Uterus (tissue), 4 donors: ENCODE data around the gene RASGRF1. TPM values are rescaled to one million over a fixed set of nuclear protein-coding genes. Genes with fewer than 3 reads are reported as not detected.

Experiments
- DNase-seq, 2 donors: peaks; one replicate each; pipeline ENCODE4 v3.0.0-alpha.2; 2019 to 2020
- H3K27ac ChIP-seq, 2 donors: fragments of 200-600 bp; sonication (generic); 1 replicate in 1 of 2; 2 replicates in 1 of 2; pipeline ENCODE4 v1.5.1; 2016 to 2018
- H3K27me3 ChIP-seq, 2 donors: fragments of 200-600 bp; sonication (generic); one replicate each; pipeline ENCODE4 v1.5.1; 2018 to 2019; ENCODE audit warnings: control low read depth in 1 of 2
- H3K36me3 ChIP-seq, 2 donors: fragments of 200-600 bp; sonication (generic); one replicate each; pipeline ENCODE4 v1.5.1; 2019; ENCODE audit warnings: control low read depth in 1 of 2
- H3K4me1 ChIP-seq, 2 donors: fragments of 200-600 bp; sonication (generic); one replicate each; pipeline ENCODE4 v1.5.1; 2018 to 2019; ENCODE audit warnings: control low read depth in 1 of 2
- H3K4me3 ChIP-seq, 2 donors: fragments of 200-600 bp; sonication (generic); 1 replicate in 1 of 2; 2 replicates in 1 of 2; pipeline ENCODE4 v1.5.1; 2018 to 2019; ENCODE audit warnings: mild to moderate bottlenecking in 1 of 2
- H3K9me3 ChIP-seq, 2 donors: fragments of 200-600 bp; sonication (generic); one replicate each; pipeline ENCODE4 v1.5.1; 2019; ENCODE audit warnings: control low read depth in 1 of 2
- POLR2A ChIP-seq, 2 donors: fragments of 450-650 bp; IDR thresholded peaks; one replicate each; pipeline ENCODE4 v1.6.1; 2016; ENCODE audit warnings: antibody characterized with exemption in 2 of 2, mild to moderate bottlenecking in 1 of 2, moderate library complexity in 1 of 2
- intact Hi-C: fragments of 100-400 bp; cut with DNase I; formaldehyde crosslinking; loops from one replicate; pipeline ENCODE4 v1.15.1; 2023; ENCODE audit warnings: low total_unique reads
- total RNA-seq, 4 donors: library from RNA; depleted of rRNA in 3 of 4; stranded (reverse); fragments of >200 nt in 3 of 4; gene quantifications; one replicate each; pipeline versions ENCODE4 v1.1.0 to v1.2.4, GENCODE V29; 2014 to 2023
- TF ChIP-seq, protein P1 (sequence below), 4 experiments: fragments of 200-600 bp in 2 of 4; fragments of 450-650 bp in 2 of 4; sonication (generic) in 2 of 4; IDR thresholded peaks; one replicate each; pipeline ENCODE4 v1.5.1; 2016 to 2019; ENCODE audit warnings: antibody characterized with exemption in 4 of 4, mild to moderate bottlenecking in 2 of 4, moderate library complexity in 1 of 4
- donor health status: DM: yes; HTN: yes; CAD: no.

Gene RASGRF1
- total RNA-seq, 4 donors from 2014 or later, result 0.21 to 3.4 (median 1.8) TPM; not detected in 1

DNA sequence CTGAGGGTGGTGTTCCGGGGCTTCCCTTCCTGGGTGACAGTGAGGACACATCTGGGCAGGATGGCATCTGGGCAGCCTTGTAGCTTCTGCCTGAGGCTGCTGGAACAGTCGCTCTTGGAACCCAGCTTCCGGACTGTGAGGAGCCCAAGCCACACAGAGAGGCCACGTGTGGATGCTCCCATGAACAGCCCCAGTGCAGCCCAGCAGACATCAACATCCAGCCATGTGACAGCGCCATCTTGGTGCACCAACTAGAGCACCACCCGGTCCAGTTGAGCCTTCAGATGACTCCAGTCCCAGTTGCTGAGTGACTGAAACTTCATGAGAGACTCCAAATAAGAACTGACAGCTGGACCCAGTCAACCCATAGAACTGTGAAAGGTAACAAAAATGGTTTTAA, 130.3 kb downstream of the RASGRF1 start:
- Histone ChIP-seq H3K27me3 (no peaks in the 10 kb centered on the region), H3K4me1 (no peaks in the 10 kb centered on the region), H3K9me3 (no peaks in the 10 kb centered on the region), H3K36me3 (no peaks in the 10 kb centered on the region), H3K4me3 (no peak overlapping the region), H3K27ac (no peak overlapping the region)
- intact Hi-C loops, result no loop called here
- DNase-seq, result no peak
- TF ChIP-seq, protein P1, sequence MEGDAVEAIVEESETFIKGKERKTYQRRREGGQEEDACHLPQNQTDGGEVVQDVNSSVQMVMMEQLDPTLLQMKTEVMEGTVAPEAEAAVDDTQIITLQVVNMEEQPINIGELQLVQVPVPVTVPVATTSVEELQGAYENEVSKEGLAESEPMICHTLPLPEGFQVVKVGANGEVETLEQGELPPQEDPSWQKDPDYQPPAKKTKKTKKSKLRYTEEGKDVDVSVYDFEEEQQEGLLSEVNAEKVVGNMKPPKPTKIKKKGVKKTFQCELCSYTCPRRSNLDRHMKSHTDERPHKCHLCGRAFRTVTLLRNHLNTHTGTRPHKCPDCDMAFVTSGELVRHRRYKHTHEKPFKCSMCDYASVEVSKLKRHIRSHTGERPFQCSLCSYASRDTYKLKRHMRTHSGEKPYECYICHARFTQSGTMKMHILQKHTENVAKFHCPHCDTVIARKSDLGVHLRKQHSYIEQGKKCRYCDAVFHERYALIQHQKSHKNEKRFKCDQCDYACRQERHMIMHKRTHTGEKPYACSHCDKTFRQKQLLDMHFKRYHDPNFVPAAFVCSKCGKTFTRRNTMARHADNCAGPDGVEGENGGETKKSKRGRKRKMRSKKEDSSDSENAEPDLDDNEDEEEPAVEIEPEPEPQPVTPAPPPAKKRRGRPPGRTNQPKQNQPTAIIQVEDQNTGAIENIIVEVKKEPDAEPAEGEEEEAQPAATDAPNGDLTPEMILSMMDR (IDR thresholded peaks at IDR 0.05), result no peak
- no peak for TF ChIP-seq POLR2A (IDR thresholded peaks at IDR 0.05)

DNA sequence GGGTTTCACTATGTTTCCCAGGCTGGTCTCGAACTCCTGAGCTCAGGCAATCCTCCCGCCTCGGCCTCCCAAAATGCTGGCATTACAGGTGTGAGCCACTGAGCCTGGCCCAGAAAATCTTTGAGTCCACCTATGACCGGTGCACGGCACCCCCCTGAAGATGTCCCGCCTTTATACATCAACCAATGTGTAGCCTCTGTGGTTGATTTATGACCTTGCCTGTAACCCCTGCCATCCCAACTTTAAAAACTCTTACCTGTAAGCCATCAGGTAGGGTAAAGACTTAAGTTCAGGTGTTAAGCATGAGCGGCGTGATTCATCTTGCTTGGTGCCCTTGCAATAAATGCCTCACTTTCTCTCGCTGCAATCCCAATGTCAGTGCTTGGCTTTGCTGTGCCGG, 131.2 kb downstream of the RASGRF1 start:
- intact Hi-C loops, result no loop called here
- TF ChIP-seq POLR2A (IDR thresholded peaks at IDR 0.05), result no peak
- TF ChIP-seq, protein P1 (IDR thresholded peaks at IDR 0.05), result no peak
- no peaks in the 10 kb centered on the region for H3K36me3 ChIP-seq
- no peaks in the 10 kb centered on the region for H3K27me3 ChIP-seq
- no peaks in the 10 kb centered on the region for H3K9me3 ChIP-seq
- no peak overlapping the region for H3K4me3 ChIP-seq
- no peak for DNase-seq
- H3K27ac ChIP-seq, result no peak overlapping the region
- H3K4me1 ChIP-seq, result no peaks in the 10 kb centered on the region

DNA sequence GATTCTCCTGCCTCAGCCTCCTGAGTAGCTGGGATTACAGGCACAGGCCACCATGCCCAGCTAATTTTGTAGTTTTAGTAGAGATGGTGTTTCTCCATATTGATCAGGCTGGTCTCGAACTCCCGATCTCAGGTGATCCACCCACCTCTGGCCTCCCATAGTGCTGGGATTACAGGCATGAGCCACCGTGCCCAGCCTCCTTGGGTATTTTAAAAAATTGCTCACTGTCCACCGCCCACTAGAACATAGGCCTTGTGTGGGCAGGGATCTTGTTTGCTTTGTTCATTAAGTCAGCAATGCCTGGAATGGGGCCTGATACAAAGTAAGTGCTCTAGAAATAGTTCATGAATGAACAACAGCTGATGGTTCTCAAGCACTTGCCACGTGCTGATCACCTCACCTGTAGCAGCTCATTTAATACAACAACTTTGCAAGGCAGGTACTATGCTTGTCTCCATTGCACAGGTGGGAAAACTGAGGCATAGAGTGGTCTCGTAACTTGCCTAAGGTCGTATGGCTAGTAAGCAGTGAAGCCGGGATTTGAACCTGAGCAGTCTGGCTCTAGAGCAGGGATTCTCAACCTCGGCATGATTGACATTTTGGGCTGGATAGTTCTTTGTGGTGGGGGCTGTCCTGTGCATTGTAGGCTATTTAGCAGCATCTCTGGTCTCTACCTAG, 133.0 kb downstream of the RASGRF1 start:
- no peaks in the 10 kb centered on the region for H3K9me3 ChIP-seq
- no peak overlapping the region for H3K27ac ChIP-seq
- H3K27me3 ChIP-seq, result no peaks in the 10 kb centered on the region
- H3K36me3 ChIP-seq, result no peaks in the 10 kb centered on the region
- no peak overlapping the region for H3K4me3 ChIP-seq
- H3K4me1 ChIP-seq, result no peaks in the 10 kb centered on the region
- no peak for DNase-seq
- intact Hi-C loops, result no loop called here
- TF ChIP-seq, protein P1 (IDR thresholded peaks at IDR 0.05), result no peak
- TF ChIP-seq POLR2A (IDR thresholded peaks at IDR 0.05), result no peak

- Histone ChIP-seq H3K27me3 (no peaks in the 10 kb centered on the region), H3K4me3 (no peak overlapping the region), H3K9me3 (no peaks in the 10 kb centered on the region), H3K27ac (no peak overlapping the region), H3K4me1 (no peaks in the 10 kb centered on the region), H3K36me3 (no peaks in the 10 kb centered on the region)
- TF ChIP-seq POLR2A (IDR thresholded peaks at IDR 0.05), result no peak
- DNase-seq, result no peak
- intact Hi-C loops, result no loop called here
Observed at GRCh38 chr15:78956937-78957336, 133.6 kb downstream of the RASGRF1 start.

DNA sequence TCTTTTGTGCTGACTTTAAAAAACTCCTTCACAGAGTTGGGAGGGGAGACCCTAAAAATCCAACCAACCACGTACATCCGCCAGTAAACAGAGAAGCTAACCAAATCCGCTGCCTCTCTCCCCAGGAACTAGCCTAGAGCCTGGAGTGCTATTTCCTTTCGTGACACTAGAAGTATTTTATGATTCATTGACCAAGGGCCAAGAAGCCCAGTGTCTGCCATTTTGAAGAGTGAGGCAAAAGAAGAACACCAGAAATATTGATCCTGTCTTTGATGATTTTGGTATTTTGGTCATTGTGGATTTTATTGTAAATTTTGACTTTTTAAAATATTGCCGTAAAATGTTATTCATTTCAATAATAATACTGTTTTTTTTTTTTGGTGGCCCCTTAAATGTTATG, 135.2 kb downstream of the RASGRF1 start:
- Histone ChIP-seq H3K27me3 (no peaks in the 10 kb centered on the region), H3K4me1 (no peaks in the 10 kb centered on the region), H3K9me3 (no peaks in the 10 kb centered on the region), H3K4me3 (no peak overlapping the region), H3K36me3 (no peaks in the 10 kb centered on the region), H3K27ac (no peak overlapping the region)
- no peak for DNase-seq
- TF ChIP-seq POLR2A (IDR thresholded peaks at IDR 0.05), result no peak
- TF ChIP-seq, protein P1 (IDR thresholded peaks at IDR 0.05), result no peak
- intact Hi-C loops, result no loop called here

- H3K27me3 ChIP-seq, result no peaks in the 10 kb centered on the region
- no peak overlapping the region for H3K4me3 ChIP-seq
- intact Hi-C loops, result no loop called here
- H3K9me3 ChIP-seq, result no peaks in the 10 kb centered on the region
- DNase-seq, result no peak
- no peaks in the 10 kb centered on the region for H3K36me3 ChIP-seq
- no peak overlapping the region for H3K27ac ChIP-seq
- no peak for TF ChIP-seq POLR2A (IDR thresholded peaks at IDR 0.05)
- TF ChIP-seq, protein P1 (IDR thresholded peaks at IDR 0.05), result no peak
- H3K4me1 ChIP-seq, result no peaks in the 10 kb centered on the region
Observed at GRCh38 chr15:78951841-78952238, 138.7 kb downstream of the RASGRF1 start.
